ENCODE results near the gene COL4A3. TPM values are rescaled to one million over a fixed set of nuclear protein-coding genes. Genes with fewer than 3 reads are reported as not detected.

The COL4A3 gene
- total RNA-seq, 1 experiment from 2014 or later, result 0.15 TPM

DNA sequence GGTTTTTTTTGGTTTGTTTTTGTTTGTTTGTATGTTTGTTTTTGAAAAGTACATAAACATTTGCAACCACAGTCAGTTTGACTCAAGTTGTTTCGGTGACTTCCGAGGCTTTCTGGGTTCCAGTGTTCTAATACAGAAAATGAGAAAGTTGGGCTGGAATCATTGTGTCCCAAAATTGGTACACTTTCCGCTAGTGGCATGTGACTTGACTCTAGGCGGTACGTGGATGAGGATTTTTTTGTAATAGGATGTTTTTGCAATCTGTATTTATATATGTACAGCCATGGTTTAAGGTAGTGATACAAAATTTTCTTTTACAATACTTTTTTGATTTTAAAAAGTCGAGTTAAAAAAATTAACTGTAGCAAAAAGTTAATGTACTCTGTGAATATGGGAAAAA, 162.4 kb downstream of the COL4A3 start:
- H2BK20ac ChIP-seq (ENCODE audit: low read depth, low read length, poor library complexity, severe bottlenecking), result no peak overlapping the region
- H3K27me3 ChIP-seq (ENCODE audit: insufficient read depth, low read length), result no peaks in the 10 kb centered on the region
- no peak overlapping the region for H3T11ph ChIP-seq (ENCODE audit: low read length)
- H3K4me1 Mint-ChIP-seq, result peaks cover 33 to 41% of the 10 kb centered on the region in 2 experiments
- no peak overlapping the region for H3K18ac ChIP-seq (ENCODE audit: insufficient read length, low read depth, low read length)
- H2AK5ac ChIP-seq (ENCODE audit: insufficient read length, low read length), result no peak overlapping the region
- H3K79me1 ChIP-seq (ENCODE audit: insufficient read depth, low read depth, low read length, poor library complexity, severe bottlenecking), result no peaks in the 10 kb centered on the region
- H3K4ac ChIP-seq (ENCODE audit: low read depth, low read length), result no peak overlapping the region
- no peak overlapping the region for H2BK15ac ChIP-seq (ENCODE audit: low read depth, low read length)
- H3K27ac ChIP-seq (ENCODE audit: insufficient read length, low read depth, low read length), result no peak overlapping the region
- peaks cover 2% of the 10 kb centered on the region; the same call in 1 of the 2 replicates for H3K79me2 ChIP-seq (ENCODE audit: insufficient read depth, low read length)
- H3K23me2 ChIP-seq (ENCODE audit: insufficient read length, low read depth, low read length, poor library complexity, severe bottlenecking), result peaks cover 6% of the 10 kb centered on the region
- H3K14ac ChIP-seq (ENCODE audit: insufficient read depth, low read length), result no peak overlapping the region
- no peaks in the 10 kb centered on the region for H4K20me1 ChIP-seq (ENCODE audit: control insufficient read depth, insufficient read depth, insufficient read length)
- no peaks in the 10 kb centered on the region; the same call in 1 of the 2 replicates for H3K4me1 ChIP-seq (ENCODE audit: insufficient read depth, low read length)
- H3K4me2 ChIP-seq (ENCODE audit: insufficient read depth, insufficient read length, low read length), result peak overlapping the region; percentile 95
- H3K27ac Mint-ChIP-seq, result no peak overlapping the region
- WGBS (ENCODE audit: extremely low coverage, insufficient read length, low lambda C conversion rate), result no CpG with 5 or more reads among the region's 6 CpGs
- H2BK12ac ChIP-seq (ENCODE audit: insufficient read length, low read depth, low read length), result no peak overlapping the region
- H4K8ac ChIP-seq (replicated peaks; ENCODE audit: insufficient read length, low read depth, low read length), result no peak overlapping the region
- DNase-seq, result no peak
- no peak overlapping the region for H2BK5ac ChIP-seq (ENCODE audit: insufficient read length, low read length)
- peaks cover 28 to 44% (median 32%) of the 10 kb centered on the region in 3 experiments for H3K36me3 Mint-ChIP-seq (ENCODE audit: insufficient read depth in 1 of 3, low read depth in 3 of 3)
- H3K9me3 ChIP-seq (ENCODE audit: control insufficient read depth, low read depth, low read length), result no peaks in the 10 kb centered on the region
- no peak overlapping the region for H3K9ac ChIP-seq (ENCODE audit: extremely low read depth, insufficient read length, low read length)
- no peaks in the 10 kb centered on the region for H3K27me3 Mint-ChIP-seq (ENCODE audit: low read depth)
- no peak overlapping the region for H2AFZ ChIP-seq (ENCODE audit: low read length)
- peak overlapping the region; percentile 71 to 93; a peak in 3 of 5 replicates for H3K4me3 Mint-ChIP-seq
- TF ChIP-seq, protein P1, sequence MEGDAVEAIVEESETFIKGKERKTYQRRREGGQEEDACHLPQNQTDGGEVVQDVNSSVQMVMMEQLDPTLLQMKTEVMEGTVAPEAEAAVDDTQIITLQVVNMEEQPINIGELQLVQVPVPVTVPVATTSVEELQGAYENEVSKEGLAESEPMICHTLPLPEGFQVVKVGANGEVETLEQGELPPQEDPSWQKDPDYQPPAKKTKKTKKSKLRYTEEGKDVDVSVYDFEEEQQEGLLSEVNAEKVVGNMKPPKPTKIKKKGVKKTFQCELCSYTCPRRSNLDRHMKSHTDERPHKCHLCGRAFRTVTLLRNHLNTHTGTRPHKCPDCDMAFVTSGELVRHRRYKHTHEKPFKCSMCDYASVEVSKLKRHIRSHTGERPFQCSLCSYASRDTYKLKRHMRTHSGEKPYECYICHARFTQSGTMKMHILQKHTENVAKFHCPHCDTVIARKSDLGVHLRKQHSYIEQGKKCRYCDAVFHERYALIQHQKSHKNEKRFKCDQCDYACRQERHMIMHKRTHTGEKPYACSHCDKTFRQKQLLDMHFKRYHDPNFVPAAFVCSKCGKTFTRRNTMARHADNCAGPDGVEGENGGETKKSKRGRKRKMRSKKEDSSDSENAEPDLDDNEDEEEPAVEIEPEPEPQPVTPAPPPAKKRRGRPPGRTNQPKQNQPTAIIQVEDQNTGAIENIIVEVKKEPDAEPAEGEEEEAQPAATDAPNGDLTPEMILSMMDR (conservative IDR thresholded peaks at IDR 0.05), result no peak
- H2BK120ac ChIP-seq (ENCODE audit: low read depth, low read length, poor library complexity, severe bottlenecking), result no peak overlapping the region
- no peak overlapping the region for H4K5ac ChIP-seq (ENCODE audit: insufficient read length, low read depth, low read length)
- no peak overlapping the region for H3K23ac ChIP-seq (ENCODE audit: insufficient read length, low read depth, low read length)
- no peak overlapping the region for H3K56ac ChIP-seq (ENCODE audit: insufficient read length, low read depth, low read length)
- peaks cover 23 to 26% of the 10 kb centered on the region in 2 experiments for H3K9me3 Mint-ChIP-seq
- no peak overlapping the region for H4K91ac ChIP-seq (ENCODE audit: insufficient read length, low read depth, low read length)
